Progenitor cell of endocrine pancreas (in vitro differentiated cells): ENCODE data around the gene GPX3. TPM values are rescaled to one million over a fixed set of nuclear protein-coding genes. Genes with fewer than 3 reads are reported as not detected.

Experiments
- DNase-seq: peaks from one replicate; pipeline ENCODE4 v3.0.0; 2021; ENCODE audit warnings: low spot score; ENCODE audit not compliant: unreplicated experiment
- H3K27ac Mint-ChIP-seq: 2 replicates; pipeline ENCODE4 v1.8.0; 2021; ENCODE audit warnings: mild to moderate bottlenecking, moderate library complexity, mixed read lengths
- H3K27me3 Mint-ChIP-seq: 2 replicates; pipeline ENCODE4 v1.8.0; 2021; ENCODE audit warnings: mixed read lengths
- H3K36me3 Mint-ChIP-seq: 2 replicates; pipeline ENCODE4 v1.8.0; 2022; ENCODE audit warnings: mixed read lengths; ENCODE audit not compliant: insufficient read depth
- H3K4me1 Mint-ChIP-seq: 2 replicates; pipeline ENCODE4 v1.8.0; 2021; ENCODE audit warnings: low read depth, mixed read lengths
- H3K4me3 Mint-ChIP-seq: 2 replicates; pipeline ENCODE4 v1.8.0; 2021; ENCODE audit warnings: low read depth, mild to moderate bottlenecking, moderate library complexity, mixed read lengths
- H3K9me3 Mint-ChIP-seq: 2 replicates; pipeline ENCODE4 v1.8.0; 2021; ENCODE audit warnings: low read depth, mixed read lengths
- CTCF ChIP-seq: fragments of 200-600 bp; sonication (generic); IDR thresholded peaks from one replicate; pipeline ENCODE4 v1.5.0; 2021; ENCODE audit warnings: antibody characterized with exemption, mild to moderate bottlenecking; ENCODE audit not compliant: unreplicated experiment
- total RNA-seq: library from RNA; stranded (reverse); gene quantifications from 2 replicates; pipeline ENCODE4 v1.2.1, GENCODE V29; 2021

The GPX3 gene
- total RNA-seq, 1 donor from 2014 or later = 28.2 TPM

GRCh38 chr5:151070449-151070848, 50.1 kb downstream of the GPX3 start:
- Mint-ChIP-seq H3K27ac (no peak overlapping the region), H3K27me3 (no peaks in the 10 kb centered on the region), H3K36me3 (no peaks in the 10 kb centered on the region), H3K4me3 (no peak overlapping the region), H3K9me3 (no peaks in the 10 kb centered on the region), H3K4me1 (no peaks in the 10 kb centered on the region)
- no peak for TF ChIP-seq CTCF
- DNase-seq = no peak

- H3K27ac Mint-ChIP-seq = no peak overlapping the region
- no peaks in the 10 kb centered on the region for H3K27me3 Mint-ChIP-seq
- no peak overlapping the region for H3K4me3 Mint-ChIP-seq
- no peak for TF ChIP-seq CTCF
- no peaks in the 10 kb centered on the region for H3K9me3 Mint-ChIP-seq
- H3K4me1 Mint-ChIP-seq = no peaks in the 10 kb centered on the region
- no peak for DNase-seq
- H3K36me3 Mint-ChIP-seq = no peaks in the 10 kb centered on the region
These were observed 50.6 kb downstream of the GPX3 start for GRCh38 chr5:151071021-151071420.

- Mint-ChIP-seq H3K36me3 (no peaks in the 10 kb centered on the region), H3K9me3 (no peaks in the 10 kb centered on the region), H3K27ac (peak overlapping the region; percentile 29), H3K4me1 (no peaks in the 10 kb centered on the region), H3K4me3 (no peak overlapping the region), H3K27me3 (no peaks in the 10 kb centered on the region)
- no peak for TF ChIP-seq CTCF
- DNase-seq = no peak
These were observed 51.6 kb downstream of the GPX3 start for GRCh38 chr5:151071848-151072629.

DNA sequence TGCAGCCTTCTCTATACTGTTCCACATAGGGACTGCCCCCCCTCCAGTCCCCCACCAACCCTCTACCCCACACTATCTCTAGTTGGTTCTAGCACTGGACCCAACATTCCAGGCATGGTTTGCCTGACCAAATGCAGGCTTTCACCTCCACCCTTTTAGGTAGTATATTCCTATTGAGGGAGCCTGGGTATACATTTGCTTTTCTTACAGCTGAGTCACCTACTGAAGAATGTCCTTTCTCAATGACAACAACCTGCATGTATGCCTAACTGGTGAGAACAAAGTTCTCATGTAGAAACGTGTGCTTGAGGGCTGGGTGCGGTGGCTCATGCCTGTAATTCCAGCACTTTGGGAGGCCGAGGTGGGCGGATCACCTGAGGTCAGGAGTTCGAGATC, 52.2 kb downstream of the GPX3 start:
- H3K9me3 Mint-ChIP-seq = no peaks in the 10 kb centered on the region
- no peaks in the 10 kb centered on the region for H3K27me3 Mint-ChIP-seq
- no peaks in the 10 kb centered on the region for H3K4me1 Mint-ChIP-seq
- H3K36me3 Mint-ChIP-seq = no peaks in the 10 kb centered on the region
- no peak for TF ChIP-seq CTCF
- no peak overlapping the region for H3K4me3 Mint-ChIP-seq
- no peak for DNase-seq
- peak overlapping the region; percentile 29 for H3K27ac Mint-ChIP-seq

- no peak for TF ChIP-seq CTCF
- no peak overlapping the region for H3K27ac Mint-ChIP-seq
- peaks cover under 1% of the 10 kb centered on the region for H3K36me3 Mint-ChIP-seq
- H3K4me3 Mint-ChIP-seq = no peak overlapping the region
- H3K9me3 Mint-ChIP-seq = no peaks in the 10 kb centered on the region
- DNase-seq = no peak
- peaks cover under 1% of the 10 kb centered on the region for H3K4me1 Mint-ChIP-seq
- H3K27me3 Mint-ChIP-seq = no peaks in the 10 kb centered on the region
These were observed 52.9 kb downstream of the GPX3 start for GRCh38 chr5:151073280-151073679.
